Endothelial cell (in vitro differentiated cells): ENCODE data around the gene POPDC2. TPM values are rescaled to one million over a fixed set of nuclear protein-coding genes. Genes with fewer than 3 reads are reported as not detected.

ENCODE experiments used
- DNase-seq: peaks from one replicate; pipeline ENCODE4 v3.0.0; 2021; ENCODE audit warnings: low spot score
- H3K27ac Mint-ChIP-seq: one replicate; pipeline ENCODE4 v1.8.0; 2021; ENCODE audit warnings: mixed read lengths, inconsistent platforms; ENCODE audit not compliant: unreplicated experiment
- H3K27me3 Mint-ChIP-seq: one replicate; pipeline ENCODE4 v1.8.0; 2021; ENCODE audit warnings: mild to moderate bottlenecking, moderate library complexity, mixed read lengths, inconsistent platforms; ENCODE audit not compliant: unreplicated experiment
- H3K36me3 Mint-ChIP-seq: one replicate; pipeline ENCODE4 v1.8.0; 2021; ENCODE audit warnings: mild to moderate bottlenecking, low read depth, mixed read lengths, inconsistent platforms; ENCODE audit not compliant: unreplicated experiment
- H3K4me1 Mint-ChIP-seq: one replicate; pipeline ENCODE4 v1.8.0; 2021; ENCODE audit warnings: mild to moderate bottlenecking, mixed read lengths, inconsistent platforms; ENCODE audit not compliant: unreplicated experiment
- H3K4me3 Mint-ChIP-seq: one replicate; pipeline ENCODE4 v1.8.0; 2021; ENCODE audit warnings: mild to moderate bottlenecking, mixed read lengths, inconsistent platforms; ENCODE audit not compliant: unreplicated experiment
- H3K9me3 Mint-ChIP-seq: one replicate; pipeline ENCODE4 v1.8.0; 2021; ENCODE audit warnings: mixed read lengths, inconsistent platforms; ENCODE audit not compliant: unreplicated experiment
- total RNA-seq: library from RNA; stranded (reverse); fragmentation: NEBNext Ultra II Directional; extraction: Animal tissue kit (Norgen Biotek cat#: 25700); gene quantifications from one replicate; pipeline ENCODE4 v1.2.1, GENCODE V29; 2021; ENCODE audit not compliant: unreplicated experiment
- TF ChIP-seq, protein P1 (sequence below): fragments of 200-600 bp; sonication (generic); IDR thresholded peaks from one replicate; pipeline ENCODE4 v1.5.0; 2021; ENCODE audit warnings: antibody characterized with exemption; ENCODE audit not compliant: unreplicated experiment

The POPDC2 gene
- total RNA-seq, 1 donor from 2014 or later, result 2.0 TPM

DNA sequence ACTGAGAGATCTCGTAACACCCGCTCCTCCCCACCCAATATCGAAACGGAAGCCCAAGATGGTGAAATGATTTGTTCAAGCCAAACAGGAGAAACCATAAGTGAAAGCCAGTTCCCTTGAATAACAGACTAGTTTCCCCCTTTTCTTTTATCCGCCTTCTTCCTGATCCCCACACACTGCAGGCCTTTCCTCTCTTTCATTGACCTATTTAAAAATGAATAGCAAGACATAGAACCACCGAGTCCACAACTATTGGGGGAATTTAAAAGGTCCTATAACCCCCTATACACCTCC is 17.2 kb upstream of the POPDC2 start:
- no peak for DNase-seq
- H3K27ac Mint-ChIP-seq, result peak overlapping the region; percentile 96

DNA sequence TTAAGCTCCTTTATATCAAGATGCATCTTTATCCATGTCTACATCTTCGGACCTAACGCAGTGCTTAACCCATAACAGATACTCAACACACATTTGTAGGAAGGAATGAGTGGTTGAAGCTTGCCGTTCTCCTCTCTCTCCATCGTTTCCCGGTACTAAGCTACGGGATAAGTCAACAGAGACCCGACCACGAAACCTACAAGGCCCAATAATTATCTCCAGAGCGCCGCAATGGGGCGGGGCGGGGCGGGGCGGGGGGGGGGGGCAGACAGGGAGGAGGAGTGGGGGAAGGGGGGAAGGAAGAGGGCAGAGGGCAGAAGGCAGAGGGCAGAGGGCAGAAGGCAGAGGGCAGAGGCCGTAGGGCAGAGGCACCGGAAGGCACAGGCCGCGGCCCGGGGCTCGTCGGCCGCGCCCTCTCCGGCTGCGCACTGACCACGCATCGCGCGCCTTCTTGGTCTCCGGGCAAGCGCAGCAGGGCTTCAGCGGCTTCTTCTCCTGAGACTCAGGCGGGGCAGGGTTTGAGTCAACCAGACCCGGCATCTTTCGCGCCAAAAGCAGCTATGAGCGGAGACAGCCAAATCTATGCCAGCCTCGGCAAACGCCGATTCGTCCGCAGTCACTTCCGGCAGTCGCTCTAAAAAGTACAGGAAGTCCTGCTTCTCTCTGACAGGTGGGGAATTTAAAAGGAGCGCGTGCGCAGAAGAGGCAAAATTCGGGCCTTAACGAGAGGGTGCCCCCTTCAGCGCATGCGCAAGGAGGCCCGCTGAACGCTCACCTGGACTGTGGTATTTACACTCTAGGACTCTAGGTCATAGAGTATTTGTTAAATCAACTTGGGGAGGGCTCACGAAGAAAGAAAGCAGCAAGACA is 16.6 kb upstream of the POPDC2 start, which contains the start of gene COX17:
Gene COX17, minus strand, starts transcription at position 636 of the 870 bp plus-strand sequence. Its CDS starts 96 bp downstream, at position 540.
- Mint-ChIP-seq H3K27ac (peak within 1 kb of the TSS; percentile 97), H3K4me1 (peaks cover 18% of the 10 kb centered on the region), H3K27me3 (no peaks in the 10 kb centered on the region), H3K9me3 (no peaks in the 10 kb centered on the region), H3K4me3 (peak within 1 kb of the TSS; percentile 95), H3K36me3 (peaks cover 9% of the 10 kb centered on the region)
- DNase-seq, result peak; percentile 81
- TF ChIP-seq, protein P1, sequence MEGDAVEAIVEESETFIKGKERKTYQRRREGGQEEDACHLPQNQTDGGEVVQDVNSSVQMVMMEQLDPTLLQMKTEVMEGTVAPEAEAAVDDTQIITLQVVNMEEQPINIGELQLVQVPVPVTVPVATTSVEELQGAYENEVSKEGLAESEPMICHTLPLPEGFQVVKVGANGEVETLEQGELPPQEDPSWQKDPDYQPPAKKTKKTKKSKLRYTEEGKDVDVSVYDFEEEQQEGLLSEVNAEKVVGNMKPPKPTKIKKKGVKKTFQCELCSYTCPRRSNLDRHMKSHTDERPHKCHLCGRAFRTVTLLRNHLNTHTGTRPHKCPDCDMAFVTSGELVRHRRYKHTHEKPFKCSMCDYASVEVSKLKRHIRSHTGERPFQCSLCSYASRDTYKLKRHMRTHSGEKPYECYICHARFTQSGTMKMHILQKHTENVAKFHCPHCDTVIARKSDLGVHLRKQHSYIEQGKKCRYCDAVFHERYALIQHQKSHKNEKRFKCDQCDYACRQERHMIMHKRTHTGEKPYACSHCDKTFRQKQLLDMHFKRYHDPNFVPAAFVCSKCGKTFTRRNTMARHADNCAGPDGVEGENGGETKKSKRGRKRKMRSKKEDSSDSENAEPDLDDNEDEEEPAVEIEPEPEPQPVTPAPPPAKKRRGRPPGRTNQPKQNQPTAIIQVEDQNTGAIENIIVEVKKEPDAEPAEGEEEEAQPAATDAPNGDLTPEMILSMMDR, result no peak

More for the DNA sequence above, 17.2 kb upstream of the POPDC2 start:
- Mint-ChIP-seq H3K36me3 (peaks cover 9% of the 10 kb centered on the region), H3K4me3 (peak overlapping the region; percentile 95), H3K4me1 (peaks cover 18% of the 10 kb centered on the region), H3K9me3 (no peaks in the 10 kb centered on the region), H3K27me3 (no peaks in the 10 kb centered on the region)
- TF ChIP-seq, protein P1, result no peak

DNA sequence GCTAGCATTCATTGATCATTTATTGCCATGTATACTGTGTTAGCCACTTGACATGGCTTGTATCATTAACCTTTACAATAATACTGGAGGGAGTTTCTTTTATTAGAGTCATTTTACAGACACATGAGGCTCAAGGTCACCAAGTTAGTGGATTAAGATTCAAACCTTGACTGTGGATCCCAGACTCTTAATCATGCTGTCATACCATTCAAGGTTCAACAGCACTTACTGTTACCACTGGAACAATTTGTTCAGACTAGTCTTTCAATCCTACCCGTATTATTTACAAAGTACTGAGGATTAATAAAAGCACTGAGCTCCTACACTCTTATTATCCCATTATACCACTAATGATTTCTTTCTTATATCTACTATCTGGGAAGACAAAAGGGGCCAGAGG is 15.6 kb upstream of the POPDC2 start:
- H3K4me3 Mint-ChIP-seq, result peak overlapping the region; percentile 95
- TF ChIP-seq, protein P1, result no peak
- H3K4me1 Mint-ChIP-seq, result peaks cover 18% of the 10 kb centered on the region
- peak overlapping the region; percentile 97 for H3K27ac Mint-ChIP-seq
- H3K9me3 Mint-ChIP-seq, result no peaks in the 10 kb centered on the region
- no peak for DNase-seq
- peaks cover 9% of the 10 kb centered on the region for H3K36me3 Mint-ChIP-seq
- no peaks in the 10 kb centered on the region for H3K27me3 Mint-ChIP-seq

DNA sequence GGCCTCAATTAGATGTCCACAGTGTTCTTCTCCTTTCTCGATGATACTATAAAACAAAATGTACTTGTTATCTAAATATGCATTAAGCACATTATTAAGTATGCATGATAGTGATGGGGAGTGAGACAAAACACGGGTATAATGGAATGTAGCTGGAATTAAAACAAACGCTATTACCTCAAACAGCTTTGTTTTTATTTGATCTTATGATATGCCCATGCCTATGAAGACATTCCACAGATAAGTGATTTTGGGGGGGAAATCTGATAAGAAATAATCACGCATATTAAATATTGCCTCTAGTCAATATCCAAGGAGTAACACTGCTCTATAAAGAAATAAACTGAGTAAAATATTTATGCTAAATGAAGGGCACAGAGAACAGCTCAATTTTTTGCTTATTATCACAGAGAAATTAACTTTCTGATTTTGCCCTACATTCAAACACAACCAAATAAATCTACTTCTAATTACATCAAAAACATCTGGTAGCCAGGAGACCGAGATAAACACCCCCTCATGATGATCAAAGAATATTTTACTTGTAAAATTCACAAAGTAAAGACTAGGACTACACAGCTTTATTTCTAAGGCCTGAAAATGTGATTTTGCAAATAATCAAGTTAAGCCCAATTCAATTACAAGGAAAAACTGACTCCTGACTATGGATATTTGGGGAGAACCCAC is 14.9 kb upstream of the POPDC2 start:
- H3K4me3 Mint-ChIP-seq, result peak overlapping the region; percentile 66
- TF ChIP-seq, protein P1, result no peak
- H3K9me3 Mint-ChIP-seq, result no peaks in the 10 kb centered on the region
- H3K36me3 Mint-ChIP-seq, result peaks cover 9% of the 10 kb centered on the region
- H3K27me3 Mint-ChIP-seq, result no peaks in the 10 kb centered on the region
- no peak overlapping the region for H3K27ac Mint-ChIP-seq
- H3K4me1 Mint-ChIP-seq, result peaks cover 18% of the 10 kb centered on the region
- no peak for DNase-seq

DNA sequence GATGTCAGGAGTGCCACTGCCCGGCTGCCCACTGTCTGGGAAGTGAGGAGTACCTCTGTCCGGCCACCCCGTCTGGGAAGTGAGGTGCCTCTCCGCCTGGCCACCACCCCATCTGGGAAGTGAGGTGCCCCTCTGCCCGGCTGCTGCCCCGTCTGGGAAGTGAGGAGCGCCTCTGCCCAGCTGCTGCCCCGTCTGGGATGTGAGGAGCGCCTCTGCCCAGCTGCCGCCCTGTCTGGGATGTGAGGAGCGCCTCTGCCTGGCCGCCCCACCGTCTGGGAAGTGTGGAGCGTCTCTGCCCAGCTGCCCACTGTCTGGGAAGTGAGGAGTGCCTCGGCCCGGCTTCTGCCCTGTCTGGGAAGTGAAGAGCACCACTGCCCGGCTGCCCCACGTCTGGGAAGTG is 13.5 kb upstream of the POPDC2 start:
- Mint-ChIP-seq H3K9me3 (no peaks in the 10 kb centered on the region), H3K36me3 (peaks cover 9% of the 10 kb centered on the region), H3K4me1 (peaks cover 22% of the 10 kb centered on the region), H3K27me3 (no peaks in the 10 kb centered on the region), H3K27ac (no peak overlapping the region), H3K4me3 (no peak overlapping the region)
- DNase-seq, result no peak
- TF ChIP-seq, protein P1, result no peak
